Mammary epithelial cell (primary cell): Measurements from ENCODE around the gene STARD13.

Source experiments
- CTCF ChIP-seq, 2 donors: IDR thresholded peaks in 1 of 2; conservative IDR thresholded peaks in 1 of 2; 2 replicates each; pipeline ENCODE4 v1.5.1; 2011 to 2012; ENCODE audit warnings: inconsistent platforms in 2 of 2, low read length in 2 of 2, mild to moderate bottlenecking in 2 of 2, control low read depth in 1 of 2, low read depth in 1 of 2; ENCODE audit not compliant: insufficient read depth in 1 of 2; ENCODE audit errors: extremely low read depth in 1 of 2
- EZH2 ChIP-seq: IDR thresholded peaks from 2 replicates; pipeline ENCODE4 v1.6.1; 2012; ENCODE audit warnings: low read length, inconsistent platforms, borderline replicate concordance

DNA sequence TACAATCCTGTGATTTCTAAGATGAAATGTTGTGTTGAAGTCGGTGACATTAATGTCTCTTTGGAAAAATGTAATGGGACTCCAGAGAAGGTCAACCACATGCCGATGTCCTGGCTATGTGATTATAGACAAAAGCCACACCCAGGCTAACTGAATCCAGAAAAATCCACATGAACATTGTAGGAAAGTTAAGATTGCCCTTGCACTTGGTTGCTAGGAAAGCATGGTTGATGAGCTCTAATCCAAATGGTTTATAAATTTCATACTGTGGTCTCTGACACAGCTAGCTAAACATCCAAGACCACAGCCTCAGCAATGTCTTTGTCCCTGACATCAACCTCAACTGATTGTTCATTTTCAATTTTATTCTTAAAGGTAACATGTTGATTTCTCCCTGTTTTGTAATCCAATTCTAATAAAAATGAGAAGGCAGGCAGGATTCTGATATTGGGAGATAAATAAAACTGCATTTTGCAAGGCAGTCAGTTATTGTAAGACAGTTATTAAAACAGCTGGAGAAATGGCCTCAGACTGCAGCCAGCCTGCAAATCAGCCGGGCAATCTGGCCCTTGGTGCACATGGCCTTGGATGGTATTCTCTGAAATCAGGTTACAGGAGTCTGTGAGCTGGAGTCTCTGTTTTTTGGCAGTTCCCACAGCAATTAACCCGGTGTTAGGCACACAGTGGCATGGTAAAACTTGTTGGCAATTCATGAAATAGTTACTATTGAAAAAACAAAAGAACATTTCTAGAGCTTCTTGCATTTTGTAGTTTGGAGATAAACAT lies 93.9 kb downstream of the STARD13 start:
- TF ChIP-seq CTCF (conservative IDR thresholded peaks at IDR 0.05 in 1 of 2, IDR thresholded peaks at IDR 0.05 in 1 of 2; ENCODE audit: extremely low read depth in 1 of 2, insufficient read depth in 1 of 2, low read depth in 1 of 2, low read length in 2 of 2): no peak
- TF ChIP-seq EZH2: no peak
